SKM-1 treated with dmso at 0.1 percent for 144 hours (cell line): ENCODE results near the gene COMMD9.
"Not testable (repeated sequence)": the region's sequence is repeated elsewhere in the genome, so short reads cannot be mapped to it uniquely, and the experiment has no call there.

ENCODE experiments used
- DNase-seq: peaks from one replicate; lab custom pipeline; 2025; ENCODE audit not compliant: unreplicated experiment; lab: John Stamatoyannopoulos, UW

The COMMD9 gene

DNA sequence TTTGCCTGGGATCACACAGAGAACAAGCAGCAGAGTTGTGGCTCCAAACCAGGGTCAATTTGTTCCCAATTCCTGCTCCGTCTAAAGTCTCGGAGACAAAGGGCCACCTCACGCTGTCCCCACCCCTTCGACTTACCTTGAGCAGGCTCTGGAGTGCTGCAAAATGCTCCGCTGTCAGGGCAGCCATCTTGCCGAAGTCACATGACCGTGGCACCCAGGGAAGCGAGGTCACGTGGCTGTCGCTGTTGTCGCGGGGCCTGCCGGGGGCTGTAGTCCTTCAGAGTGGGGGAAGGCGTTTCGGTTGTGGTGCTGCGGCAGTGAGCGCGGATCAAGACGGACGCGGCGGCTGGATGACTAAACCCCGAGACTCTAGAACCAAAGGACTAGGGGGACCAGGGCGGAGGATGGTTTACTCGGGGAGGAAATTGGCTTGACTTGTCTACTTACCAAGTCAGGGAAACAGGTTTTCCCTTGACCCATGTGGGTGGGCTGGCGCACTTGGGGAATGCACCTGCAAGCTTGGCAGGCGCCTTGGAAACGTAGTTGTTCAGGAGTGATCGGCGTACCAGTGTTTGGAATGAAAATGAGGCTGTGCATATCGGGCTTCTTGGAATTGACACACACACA lies at the start of gene COMMD9:
TSS of gene COMMD9 (minus strand) at position 199 of the 627 bp plus-strand sequence. CDS start at position 187, 12 bp downstream.
- peak; percentile 89 for DNase-seq

DNA sequence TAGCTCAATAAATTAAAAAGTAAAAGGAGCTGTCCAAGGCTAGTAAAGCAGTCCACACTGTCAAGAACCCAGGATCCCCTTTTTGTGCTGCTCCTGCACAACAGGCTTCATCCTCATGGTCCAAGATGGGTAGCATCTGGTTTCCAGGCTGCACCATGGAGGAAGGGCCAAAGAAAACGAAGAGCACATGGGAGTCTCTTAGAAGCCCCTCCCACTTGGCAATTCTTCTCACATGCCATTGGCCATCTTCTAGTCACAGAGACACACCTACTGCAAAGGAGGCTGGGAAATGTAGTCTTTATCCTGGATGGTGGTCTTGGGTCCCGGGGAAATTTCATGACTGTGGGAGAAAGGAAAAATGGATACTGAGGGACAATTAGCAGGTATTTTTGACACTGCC lies 44.7 kb upstream of the COMMD9 start:
- DNase-seq = no peak

DNA sequence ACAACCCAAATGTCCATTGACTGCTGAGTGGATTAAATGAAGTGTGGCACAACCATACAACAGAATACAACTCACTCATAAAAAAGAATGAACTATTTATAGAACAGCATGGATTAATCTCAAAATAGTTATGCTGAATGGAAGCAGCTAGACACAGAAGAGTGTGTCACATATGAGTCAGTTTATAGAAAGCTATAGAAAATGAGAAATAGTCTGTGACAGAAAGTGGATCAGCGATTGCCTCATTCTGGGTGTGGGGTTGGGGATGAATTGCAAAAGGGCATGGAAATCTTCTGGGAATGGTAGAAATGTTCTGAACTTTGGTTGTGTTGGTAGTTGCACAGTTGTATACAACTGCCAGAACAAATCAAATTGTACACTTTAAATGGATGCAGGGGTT lies 44.2 kb upstream of the COMMD9 start:
- DNase-seq = no peak

GRCh38 chr11:36330411-36330810 lies 41.2 kb upstream of the COMMD9 start:
- DNase-seq = no peak

DNA sequence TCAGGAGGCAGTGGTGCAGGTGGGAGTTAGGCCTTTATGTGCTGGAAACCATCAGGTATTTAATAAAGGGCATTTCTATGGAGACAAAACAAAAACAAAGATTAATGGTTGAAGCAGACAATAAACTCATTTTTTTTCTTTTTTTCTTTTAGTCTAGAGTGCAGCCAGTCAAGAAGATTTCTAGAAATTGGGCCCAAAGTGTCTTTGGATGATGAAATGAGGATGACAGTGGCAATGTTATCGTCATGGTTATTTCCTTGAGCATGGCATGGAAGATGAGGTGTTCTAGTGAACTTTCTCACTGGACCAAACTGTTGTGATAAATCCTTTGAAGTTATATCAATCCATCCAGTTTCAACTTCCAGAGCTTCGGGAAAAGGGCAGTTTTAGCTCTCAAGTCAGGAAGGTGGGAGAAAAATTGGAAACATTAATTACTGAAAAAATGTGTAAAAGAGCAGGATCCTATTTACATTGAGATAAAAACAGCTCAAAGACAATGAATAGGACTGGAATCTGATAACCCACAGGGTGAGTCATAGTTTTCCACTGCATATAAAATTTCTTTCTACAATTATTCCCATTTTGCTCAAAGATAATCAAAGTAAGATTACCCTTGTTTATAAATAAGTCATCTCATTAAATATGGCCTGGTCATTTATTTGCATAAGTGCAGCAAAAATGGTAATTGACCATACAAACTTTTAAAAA lies 39.9 kb upstream of the COMMD9 start:
- no peak for DNase-seq

DNA sequence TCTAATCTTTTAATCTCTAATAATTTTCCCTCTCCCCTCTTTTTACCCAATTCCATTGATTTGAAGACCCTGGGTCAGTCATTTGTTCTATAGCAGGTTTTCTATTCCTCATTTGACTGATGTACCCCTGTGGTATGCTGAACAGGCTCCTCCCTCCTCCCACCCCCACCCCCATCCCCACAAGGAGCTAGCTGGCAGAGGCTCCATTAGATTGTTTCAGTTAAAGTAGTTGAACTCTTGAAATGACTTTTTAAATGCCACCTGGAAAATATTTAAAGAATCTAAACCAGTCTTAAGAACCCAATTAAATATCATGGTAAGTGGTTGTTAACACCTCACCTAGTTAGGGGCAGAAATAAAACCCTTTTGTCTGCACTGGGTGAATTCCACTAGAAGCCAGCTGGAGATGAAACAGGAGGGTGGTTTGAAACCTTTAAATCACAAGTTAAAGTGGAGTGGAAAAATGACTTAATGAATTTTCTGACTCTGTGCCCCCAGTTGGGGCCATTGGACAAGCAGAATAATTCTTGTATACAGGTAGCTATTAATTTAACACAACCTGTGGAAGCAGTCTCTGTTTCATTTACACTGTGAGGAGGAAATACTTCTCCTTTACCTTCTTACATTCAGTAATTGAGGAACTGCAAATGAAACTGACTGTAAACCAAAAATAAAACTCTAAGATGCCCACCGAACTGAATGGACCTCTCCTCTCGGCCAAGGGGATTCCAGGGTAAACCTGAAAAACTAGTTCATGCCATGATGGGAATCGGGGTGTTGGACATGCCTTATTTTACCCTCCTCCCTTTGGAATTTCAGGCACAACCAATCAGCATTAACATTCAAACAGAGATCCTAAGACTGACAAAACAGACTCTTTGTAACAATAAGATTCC lies 37.5 kb upstream of the COMMD9 start:
- DNase-seq = no peak

DNA sequence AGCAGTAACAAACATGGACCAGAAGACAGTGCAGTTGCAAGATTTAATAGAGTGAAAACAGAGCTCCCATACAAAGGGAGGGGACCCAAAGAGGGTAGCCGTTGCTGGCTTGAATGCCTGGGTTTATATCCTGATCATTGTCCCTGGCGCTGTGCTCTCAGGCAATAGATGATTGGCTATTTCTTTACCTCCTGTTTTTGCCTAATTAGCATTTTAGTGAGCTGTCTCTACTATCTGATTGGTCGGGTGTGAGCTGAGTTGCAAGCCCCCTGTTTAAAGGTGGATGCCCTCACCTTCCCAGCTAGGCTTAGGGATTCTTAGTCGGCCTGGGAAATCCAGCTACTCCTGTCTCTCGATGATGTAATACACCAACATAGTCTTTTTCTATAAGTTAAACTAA lies 36.2 kb upstream of the COMMD9 start:
- DNase-seq = not testable (repeated sequence)

DNA sequence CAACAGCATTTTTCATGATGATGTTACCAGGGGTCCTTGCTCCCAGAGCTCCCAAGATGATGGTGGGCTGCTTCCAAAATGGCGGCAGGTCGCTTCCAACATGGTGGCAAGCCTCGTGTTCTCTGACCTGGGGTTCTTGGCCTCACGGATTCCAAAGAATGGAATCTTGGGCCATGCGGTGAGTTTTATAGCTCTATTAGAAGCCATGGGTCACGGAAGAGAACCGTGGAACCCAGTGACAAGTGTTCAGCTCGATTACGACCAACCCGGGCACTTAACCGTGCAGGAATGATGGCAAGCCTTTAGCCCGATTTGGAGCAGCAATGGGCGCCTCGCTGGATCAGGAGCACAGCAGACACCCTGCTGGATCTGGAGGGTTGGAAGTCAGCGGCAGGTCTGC lies 35.7 kb upstream of the COMMD9 start:
- not testable (repeated sequence) for DNase-seq

DNA sequence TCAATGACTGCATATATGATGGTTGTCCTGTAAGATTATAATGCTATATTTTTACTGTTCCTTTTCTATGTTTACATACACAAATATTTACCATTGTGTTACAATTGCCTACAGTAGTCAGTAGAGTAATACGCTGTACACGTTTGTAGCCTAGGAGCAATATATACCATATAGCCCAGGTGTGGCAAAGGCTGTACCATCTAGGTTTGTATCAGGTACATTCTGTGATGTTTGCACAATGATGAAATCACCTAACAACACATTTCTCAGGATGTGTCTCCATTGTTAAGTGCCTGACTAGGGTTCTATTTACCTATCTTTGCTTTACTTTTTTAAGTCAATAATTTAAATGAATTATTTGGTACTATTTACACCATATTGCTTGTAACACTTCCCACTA lies 28.8 kb upstream of the COMMD9 start:
- DNase-seq = no peak

- no peak for DNase-seq
Observed at GRCh38 chr11:36316049-36316448, 26.8 kb upstream of the COMMD9 start.

DNA sequence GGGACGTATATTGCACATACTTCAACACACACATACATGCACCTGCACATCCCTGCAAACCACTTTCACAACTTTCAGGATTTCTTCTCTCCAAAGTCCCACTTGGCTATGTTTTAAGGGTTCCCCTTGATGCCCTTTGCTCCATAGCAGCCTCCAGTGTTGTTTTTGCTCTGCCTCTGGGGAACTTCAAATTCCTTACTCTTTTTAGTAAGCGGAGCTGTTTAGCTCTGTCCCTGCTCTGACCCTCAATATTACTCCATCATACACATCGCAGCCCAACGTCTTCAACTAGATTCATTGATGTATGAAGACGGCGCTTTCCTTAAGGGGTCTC lies 25.2 kb upstream of the COMMD9 start:
- DNase-seq = no peak

GRCh38 chr11:36313750-36314433 lies 24.7 kb upstream of the COMMD9 start:
- DNase-seq = no peak

DNA sequence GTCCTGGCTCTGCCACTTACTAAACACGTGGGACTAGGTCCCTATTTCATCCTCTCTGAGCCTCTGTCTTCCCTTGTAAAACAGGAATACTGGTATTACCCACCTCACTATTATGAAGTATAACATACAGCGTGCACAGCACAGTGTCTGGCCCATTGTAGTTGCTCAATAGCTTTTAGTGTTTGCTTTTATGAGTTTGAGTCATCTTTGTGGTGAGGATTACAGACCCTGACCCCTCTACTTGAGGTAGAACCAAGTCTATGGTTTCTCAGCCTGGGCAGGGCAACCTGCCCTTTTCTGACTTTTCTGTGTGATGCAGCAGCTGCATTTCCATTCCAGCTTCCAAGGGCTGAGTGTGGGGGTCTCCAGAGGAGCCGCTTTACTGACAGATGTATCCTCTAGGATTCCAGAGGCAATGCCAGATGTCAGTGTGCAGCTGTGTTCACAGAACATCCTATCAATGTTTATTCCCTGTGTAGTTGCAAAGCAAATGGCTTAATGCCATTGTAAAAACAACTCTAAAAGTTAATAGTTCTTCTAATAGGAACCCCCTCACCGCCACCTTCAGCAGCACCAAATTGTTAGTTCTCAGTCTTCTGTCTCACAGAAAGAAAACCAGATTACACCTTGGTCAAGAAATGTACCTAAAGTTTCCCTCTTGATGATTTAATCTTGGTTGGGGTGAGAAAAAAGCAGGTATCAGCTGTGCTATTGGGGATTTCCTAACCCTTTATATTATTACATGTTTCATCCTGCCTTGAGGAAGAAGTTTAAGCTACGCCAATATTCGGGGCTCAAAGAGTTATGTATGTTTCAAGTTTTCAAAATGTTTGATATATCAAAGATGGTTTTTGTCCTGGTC lies 23.6 kb upstream of the COMMD9 start:
- peak; percentile 13 for DNase-seq

GRCh38 chr11:36311926-36312595 lies 22.8 kb upstream of the COMMD9 start:
- no peak for DNase-seq

DNA sequence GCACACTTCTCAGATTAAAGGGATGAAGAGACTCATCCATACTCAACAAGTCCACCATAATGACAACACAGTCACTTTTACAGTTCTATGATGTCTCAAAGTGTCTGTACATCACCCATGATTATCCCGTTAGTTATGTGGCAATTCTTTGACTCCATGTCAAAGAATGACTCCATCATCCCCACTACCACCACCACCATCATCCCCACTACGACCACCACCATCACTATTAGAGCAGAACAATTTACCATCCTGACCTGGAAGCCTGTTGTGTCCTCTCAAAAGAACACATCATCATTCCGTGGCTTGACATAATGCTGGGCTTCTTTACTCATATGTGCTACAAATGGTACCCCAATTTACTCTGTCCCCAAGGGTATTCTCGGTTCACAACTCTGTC lies 20.6 kb upstream of the COMMD9 start:
- DNase-seq = no peak

- DNase-seq = no peak
Observed at GRCh38 chr11:36308577-36308976, 19.4 kb upstream of the COMMD9 start.

DNA sequence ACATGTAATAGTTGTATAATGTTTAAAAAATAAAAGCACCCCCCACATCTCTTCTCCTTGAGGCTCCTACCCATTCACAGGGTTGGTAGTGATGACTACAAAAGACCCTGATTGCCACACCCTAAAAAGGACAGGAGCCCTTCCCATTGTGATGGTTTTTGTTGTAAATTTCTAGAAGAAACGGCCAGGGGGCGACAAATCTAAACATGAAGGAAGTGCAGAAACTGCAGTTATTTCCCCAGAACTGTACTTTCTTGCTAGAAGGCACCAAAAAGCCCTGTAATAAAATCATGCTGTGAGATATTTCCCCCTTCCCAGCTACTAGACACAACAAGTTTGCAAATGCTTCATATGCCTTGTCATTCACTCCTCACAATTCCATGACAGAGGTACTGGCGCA lies 17.7 kb upstream of the COMMD9 start:
- DNase-seq = peak; percentile 12

- no peak for DNase-seq
Observed at GRCh38 chr11:36305047-36305446, 15.8 kb upstream of the COMMD9 start.

GRCh38 chr11:36304351-36304750 lies 15.1 kb upstream of the COMMD9 start:
- peak; percentile 2 for DNase-seq

GRCh38 chr11:36300650-36301049 lies 11.4 kb upstream of the COMMD9 start:
- no peak for DNase-seq
